Epithelial cell of proximal tubule (primary cell): ENCODE measurements around the gene SCGB3A1. TPM values are rescaled to one million over a fixed set of nuclear protein-coding genes. Genes with fewer than 3 reads are reported as not detected.

Source experiments
- DNase-seq: peaks from one replicate; pipeline ENCODE4 v3.0.0-alpha.2; 2011; ENCODE audit warnings: low read depth
- H3K4me3 ChIP-seq: 2 replicates; pipeline ENCODE4 v1.5.1; 2011; ENCODE audit warnings: low read depth, mild to moderate bottlenecking, low read length
- CTCF ChIP-seq: conservative IDR thresholded peaks from 2 replicates; pipeline ENCODE4 v1.5.1; 2012; ENCODE audit warnings: low read depth, mild to moderate bottlenecking, low read length
- total RNA-seq: library from RNA; depleted of rRNA; stranded (reverse); fragments of >200 nt; gene quantifications from 2 replicates; pipeline ENCODE4 v1.2.3, GENCODE V29; 2015

Gene SCGB3A1, protein sequence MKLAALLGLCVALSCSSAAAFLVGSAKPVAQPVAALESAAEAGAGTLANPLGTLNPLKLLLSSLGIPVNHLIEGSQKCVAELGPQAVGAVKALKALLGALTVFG
- total RNA-seq = 0.72 TPM in 1 of 2 replicates, not detected in the other

GRCh38 chr5:180591311-180591887 lies at the start of gene SCGB3A1:
Gene SCGB3A1 (minus strand): TSS chr5:180591499. CDS start chr5:180591462, 37 bp downstream.
- no peak for DNase-seq
- TF ChIP-seq CTCF = no peak
- H3K4me3 ChIP-seq = no peak within 1 kb of the TSS

DNA sequence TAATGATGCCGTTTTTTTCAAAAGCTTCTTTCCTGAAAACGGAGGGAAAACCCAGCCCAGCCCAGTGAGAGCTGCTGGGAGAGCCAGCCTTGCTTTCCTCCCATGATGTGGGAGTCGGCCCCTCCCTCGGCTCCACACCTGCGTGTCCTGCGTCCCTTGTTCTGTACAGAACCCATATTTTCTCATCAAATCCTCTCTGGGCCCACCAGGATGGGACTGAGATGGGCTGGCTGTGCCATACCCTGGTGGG lies 49.2 kb upstream of the SCGB3A1 start:
- no peak for DNase-seq
- H3K4me3 ChIP-seq = no peak overlapping the region
- TF ChIP-seq CTCF = no peak

- H3K4me3 ChIP-seq = no peak overlapping the region
- no peak for TF ChIP-seq CTCF
- no peak for DNase-seq
Measured at GRCh38 chr5:180639741-180640610, 48.7 kb upstream of the SCGB3A1 start.

GRCh38 chr5:180639287-180639686 lies 48.0 kb upstream of the SCGB3A1 start:
- no peak for TF ChIP-seq CTCF
- H3K4me3 ChIP-seq = no peak overlapping the region
- DNase-seq = no peak

- H3K4me3 ChIP-seq = no peak overlapping the region
- no peak for TF ChIP-seq CTCF
- DNase-seq = no peak
Measured at GRCh38 chr5:180637962-180638680, 46.8 kb upstream of the SCGB3A1 start.

- no peak for DNase-seq
- TF ChIP-seq CTCF = no peak
Measured at GRCh38 chr5:180636403-180637075, 45.2 kb upstream of the SCGB3A1 start.

More at GRCh38 chr5:180636403-180637075, 45.2 kb upstream of the SCGB3A1 start:
- H3K4me3 ChIP-seq = no peak overlapping the region
